ENCODE measurements around the gene KIF25. TPM values are rescaled to one million over a fixed set of nuclear protein-coding genes. Genes with fewer than 3 reads are reported as not detected.
A peak's percentile ranks its signal among the peaks of the same experiment; 100 is the strongest.

The KIF25 gene
- total RNA-seq, 1 experiment from 2014 or later, result not detected

DNA sequence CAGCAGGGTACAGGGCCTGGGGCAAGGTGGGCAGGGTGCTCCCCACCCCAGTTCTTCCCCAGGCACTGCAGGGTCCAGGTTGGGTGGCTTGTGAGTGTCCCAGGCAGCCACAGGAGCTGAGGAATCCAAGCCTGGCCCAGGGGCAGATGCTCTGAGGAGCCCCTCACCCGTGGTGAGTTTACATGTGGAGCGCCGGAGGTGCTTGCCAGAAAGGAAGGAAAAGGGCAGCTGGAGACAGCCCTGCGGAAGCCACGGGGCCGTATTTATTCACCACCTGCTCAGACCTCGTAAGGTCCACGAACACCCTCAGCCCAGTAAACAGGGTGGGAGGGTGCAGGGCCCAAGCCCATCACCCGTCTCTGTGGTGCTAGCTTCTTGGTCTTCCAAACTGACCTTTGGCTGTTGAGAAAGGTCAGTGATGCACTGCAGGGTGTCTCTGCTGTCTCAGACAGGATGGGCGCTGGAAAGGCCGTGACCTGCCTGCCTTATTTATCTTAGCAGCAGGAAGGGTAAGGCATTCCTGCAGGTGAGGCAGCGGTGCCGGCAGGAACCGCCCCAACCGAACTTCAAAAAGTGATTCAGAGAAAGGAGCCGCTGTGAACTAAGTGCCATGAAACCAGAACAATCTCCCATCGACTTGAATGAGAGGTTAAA, 85.5 kb downstream of the KIF25 start:
- no peak for DNase-seq (ENCODE audit: low read depth, low spot score)
- in situ Hi-C loops (cut with HindIII; ENCODE audit: low pct_unique_long_range_greater_than_20kb, low sequenced_read_pairs), result no loop called here

GRCh38 chr6:168083514-168083885, 86.0 kb downstream of the KIF25 start:
- in situ Hi-C loops (cut with HindIII; ENCODE audit: low pct_unique_long_range_greater_than_20kb, low sequenced_read_pairs), result no loop called here
- DNase-seq (ENCODE audit: low read depth, low spot score), result no peak

DNA sequence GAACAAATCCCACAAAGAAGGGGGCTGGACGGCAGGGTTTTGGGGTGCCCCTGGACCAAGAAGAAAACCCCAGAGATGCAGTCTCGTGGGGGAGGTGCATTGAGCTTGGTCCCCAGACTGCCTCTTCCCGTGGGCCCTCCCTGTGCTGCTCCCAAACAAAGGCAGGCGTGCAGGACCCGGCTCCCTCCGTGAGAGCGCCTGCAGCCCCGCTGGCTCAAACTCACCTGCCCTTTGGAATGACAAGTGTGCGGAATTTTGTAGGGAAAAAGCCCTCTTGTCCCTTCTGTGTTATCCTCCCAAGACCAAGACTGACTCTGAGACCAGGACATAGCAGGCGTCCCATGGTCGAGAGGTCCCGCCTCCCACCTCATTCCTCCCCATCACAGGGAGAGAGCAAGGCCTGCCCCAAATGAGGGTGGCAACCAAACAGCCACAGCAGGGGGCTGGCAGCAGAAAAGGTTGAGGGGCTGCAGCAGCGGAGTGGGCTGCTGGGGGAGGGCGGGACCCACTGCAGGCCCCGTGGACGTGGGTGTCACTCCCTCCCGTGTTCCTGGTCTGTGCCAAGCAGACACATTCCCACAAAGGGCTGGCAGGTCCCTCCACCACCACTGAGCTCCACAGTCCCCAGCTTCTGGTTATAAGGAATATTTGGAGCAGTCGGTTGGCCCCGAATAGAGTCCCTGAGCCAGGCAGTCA, 87.1 kb downstream of the KIF25 start:
- in situ Hi-C loops (cut with HindIII; ENCODE audit: low pct_unique_long_range_greater_than_20kb, low sequenced_read_pairs), result no loop called here
- no peak for DNase-seq (ENCODE audit: low read depth, low spot score)

DNA sequence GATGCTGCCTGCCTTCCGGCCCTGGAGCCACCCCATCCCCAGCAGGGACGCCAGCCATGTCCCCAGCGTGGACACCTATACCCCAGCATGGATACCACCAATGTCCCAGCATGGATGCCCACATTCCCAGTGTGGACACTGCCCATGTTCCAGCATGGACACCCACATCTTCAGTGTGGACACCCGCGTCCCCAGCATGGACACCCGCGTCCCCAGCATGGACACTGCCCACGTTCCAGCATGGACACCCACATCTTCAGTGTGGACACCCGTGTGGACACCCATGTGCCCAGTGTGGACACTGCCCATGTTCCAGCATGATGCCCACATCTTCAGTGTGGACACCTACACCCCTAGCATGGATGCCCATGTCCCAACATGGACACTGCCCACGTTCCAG, 88.6 kb downstream of the KIF25 start:
- in situ Hi-C loops (cut with HindIII; ENCODE audit: low pct_unique_long_range_greater_than_20kb, low sequenced_read_pairs), result no loop called here
- DNase-seq (ENCODE audit: low read depth, low spot score), result no peak

- no peak for DNase-seq (ENCODE audit: low read depth, low spot score)
- in situ Hi-C loops (cut with HindIII; ENCODE audit: low pct_unique_long_range_greater_than_20kb, low sequenced_read_pairs), result no loop called here
Measured at GRCh38 chr6:168086616-168087015, 89.1 kb downstream of the KIF25 start.

GRCh38 chr6:168087436-168088160, 90.1 kb downstream of the KIF25 start:
- in situ Hi-C loops (cut with HindIII; ENCODE audit: low pct_unique_long_range_greater_than_20kb, low sequenced_read_pairs), result no loop called here
- no peak for DNase-seq (ENCODE audit: low read depth, low spot score)

DNA sequence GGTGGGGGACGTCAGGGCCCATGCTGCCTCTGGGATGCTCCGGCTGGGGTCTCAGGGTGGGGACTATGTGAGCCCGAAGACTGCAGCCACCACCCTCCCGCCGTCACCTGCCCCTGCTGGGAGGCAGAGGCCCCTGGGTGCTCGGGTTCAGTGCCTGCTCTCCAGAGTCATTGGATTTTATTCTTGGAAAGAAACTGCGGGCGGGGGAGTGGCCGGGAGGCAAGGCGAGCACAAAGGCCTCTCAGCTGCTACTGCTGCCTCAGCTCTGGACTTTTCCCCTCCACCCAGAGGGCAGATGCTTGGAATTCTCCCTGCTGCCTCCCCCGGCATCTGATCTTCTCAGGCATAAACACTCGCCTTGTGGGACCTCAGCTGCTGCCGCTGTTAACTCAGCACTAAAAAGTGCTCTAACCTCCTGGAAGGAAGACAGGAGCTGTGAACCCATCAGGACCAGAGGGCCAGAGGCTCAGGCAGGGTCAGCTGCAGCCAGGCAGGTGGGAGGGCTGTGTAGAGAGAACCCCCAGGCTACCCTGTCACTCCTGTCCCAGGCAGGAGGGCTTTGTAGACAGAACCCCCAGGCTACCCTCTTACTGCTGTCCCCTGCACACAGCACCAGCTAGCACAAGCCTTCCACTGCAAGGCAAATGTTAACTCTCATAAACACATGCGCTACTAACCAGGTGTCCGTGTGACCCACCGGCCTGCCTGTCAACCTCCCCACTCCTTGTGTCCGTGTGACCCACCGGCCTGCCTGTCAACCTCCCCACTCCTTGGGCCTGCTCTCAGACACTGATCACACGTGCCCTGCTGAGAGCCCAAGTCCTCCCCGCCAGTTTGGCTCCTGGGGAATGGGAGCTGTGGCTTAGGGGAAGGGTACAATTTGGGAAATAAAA, 90.9 kb downstream of the KIF25 start:
- in situ Hi-C loops (cut with HindIII; ENCODE audit: low pct_unique_long_range_greater_than_20kb, low sequenced_read_pairs), result no loop called here
- peak; percentile 58 for DNase-seq (ENCODE audit: low read depth, low spot score)

- no peak for DNase-seq (ENCODE audit: low read depth, low spot score)
Measured at GRCh38 chr6:168089186-168090063, 92.0 kb downstream of the KIF25 start.

GRCh38 chr6:168090064-168090690, 92.7 kb downstream of the KIF25 start:
- in situ Hi-C loops (cut with HindIII; ENCODE audit: low pct_unique_long_range_greater_than_20kb, low sequenced_read_pairs), result no loop called here
- DNase-seq (ENCODE audit: low read depth, low spot score), result no peak

More at GRCh38 chr6:168089186-168090063, 92.0 kb downstream of the KIF25 start:
- in situ Hi-C loops (cut with HindIII; ENCODE audit: low pct_unique_long_range_greater_than_20kb, low sequenced_read_pairs), result no loop called here

GRCh38 chr6:168090706-168091105, 93.2 kb downstream of the KIF25 start:
- in situ Hi-C loops (cut with HindIII; ENCODE audit: low pct_unique_long_range_greater_than_20kb, low sequenced_read_pairs), result no loop called here
- DNase-seq (ENCODE audit: low read depth, low spot score), result no peak

- DNase-seq (ENCODE audit: low read depth, low spot score), result no peak
- in situ Hi-C loops (cut with HindIII; ENCODE audit: low pct_unique_long_range_greater_than_20kb, low sequenced_read_pairs), result no loop called here
Measured at GRCh38 chr6:168091381-168092264, 94.2 kb downstream of the KIF25 start.

DNA sequence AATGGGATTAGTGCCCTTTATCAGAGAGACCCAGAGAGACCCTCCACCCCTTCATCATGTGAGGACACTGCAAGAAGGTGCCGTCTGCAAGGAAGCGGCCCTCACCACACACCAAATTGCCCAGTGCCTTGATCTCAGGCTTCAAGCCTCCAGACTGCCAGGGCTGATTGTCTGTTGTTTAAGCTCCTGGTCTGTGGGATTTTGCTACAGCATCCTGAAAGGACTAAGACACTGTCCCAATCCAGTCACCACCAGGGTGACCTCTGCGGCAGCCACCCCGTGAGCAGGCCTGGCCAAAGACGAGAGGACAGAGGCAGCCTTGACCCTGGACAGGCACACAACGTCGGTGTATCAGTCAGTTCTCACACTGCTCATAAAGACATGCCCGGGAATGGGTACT, 95.1 kb downstream of the KIF25 start:
- no peak for DNase-seq (ENCODE audit: low read depth, low spot score)
- in situ Hi-C loops (cut with HindIII; ENCODE audit: low pct_unique_long_range_greater_than_20kb, low sequenced_read_pairs), result no loop called here

DNA sequence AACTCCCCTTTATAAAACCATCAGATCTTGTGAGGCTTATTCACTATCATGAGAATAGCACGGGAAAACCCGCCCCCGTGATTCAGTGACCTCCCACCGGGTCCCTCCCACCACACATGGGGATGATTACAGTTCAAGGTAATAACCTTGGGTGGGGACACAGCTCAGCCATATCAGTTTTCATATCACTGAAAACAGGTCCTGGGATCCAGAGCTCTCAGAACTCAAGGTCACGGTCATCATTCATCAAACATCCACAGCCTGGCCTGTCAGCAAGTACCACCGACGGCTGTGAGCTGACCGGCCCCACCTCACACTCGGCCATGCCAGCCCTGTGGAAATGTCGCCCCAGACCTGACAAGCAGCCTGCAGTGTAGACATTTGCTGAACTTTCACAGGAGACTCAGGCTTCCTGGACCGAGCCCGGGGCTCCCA, 95.6 kb downstream of the KIF25 start:
- in situ Hi-C loops (cut with HindIII; ENCODE audit: low pct_unique_long_range_greater_than_20kb, low sequenced_read_pairs), result no loop called here
- DNase-seq (ENCODE audit: low read depth, low spot score), result no peak

GRCh38 chr6:168093634-168094033, 96.2 kb downstream of the KIF25 start:
- DNase-seq (ENCODE audit: low read depth, low spot score), result no peak
- in situ Hi-C loops (cut with HindIII; ENCODE audit: low pct_unique_long_range_greater_than_20kb, low sequenced_read_pairs), result no loop called here

All from SK-MEL-5 (cell line).